Colonic mucosa (tissue), 4 donors: ENCODE measurements around the gene HMG20A. TPM values are rescaled to one million over a fixed set of nuclear protein-coding genes. Genes with fewer than 3 reads are reported as not detected.
A peak's percentile ranks its signal among the peaks of the same experiment; 100 is the strongest.

Experiments
- DNase-seq: peaks from one replicate; pipeline ENCODE4 v3.0.0-alpha.2; 2020
- H3K27ac ChIP-seq: fragments of 200-600 bp; one replicate; pipeline ENCODE4 v1.8.0; 2021
- H3K27me3 ChIP-seq: fragments of 200-600 bp; one replicate; pipeline ENCODE4 v1.8.0; 2021
- H3K36me3 ChIP-seq: fragments of 200-600 bp; one replicate; pipeline ENCODE4 v1.8.0; 2021
- H3K4me1 ChIP-seq: fragments of 200-600 bp; one replicate; pipeline ENCODE4 v1.8.0; 2021; ENCODE audit warnings: mild to moderate bottlenecking
- H3K4me3 ChIP-seq: fragments of 200-600 bp; one replicate; pipeline ENCODE4 v1.8.0; 2021
- H3K9ac ChIP-seq, 2 donors: one replicate each; pipeline ENCODE4 v1.7.0; 2013; ENCODE audit warnings: control low read depth in 2 of 2, low read depth in 2 of 2, low read length in 2 of 2
- H3K9me3 ChIP-seq: fragments of 200-600 bp; one replicate; pipeline ENCODE4 v1.8.0; 2021
- CTCF ChIP-seq: fragments of 200-600 bp; IDR thresholded peaks from one replicate; pipeline ENCODE4 v1.8.0; 2022; ENCODE audit warnings: antibody characterized with exemption, mild to moderate bottlenecking
- intact Hi-C: fragments of 100-400 bp; cut with DNase I; formaldehyde crosslinking; loops from one replicate; pipeline ENCODE4 v1.14.1; 2022
- total RNA-seq, 2 donors: library from RNA; stranded (reverse); fragmentation: NEBNext Ultra II Directional in 1 of 2; extraction: Animal tissue kit (Norgen Biotek cat#: 25700) in 1 of 2; gene quantifications; one replicate each; pipeline ENCODE4 v1.2.1, GENCODE V29; 2021
- donor health status: healthy.
- donor health status: DM: no; HTN: no; CAD: no.
- donor health status: DM: no; HTN: no; CAD: no.

HMG20A gene
- total RNA-seq, 2 donors from 2014 or later = 32.9 to 37.1 TPM

GRCh38 chr15:77495838-77496596 is 75.3 kb downstream of the HMG20A start:
- TF ChIP-seq CTCF = no peak
- no peaks in the 10 kb centered on the region for H3K36me3 ChIP-seq
- no peaks in the 10 kb centered on the region for H3K27me3 ChIP-seq
- H3K9ac ChIP-seq = no peak overlapping the region
- H3K4me3 ChIP-seq = no peak overlapping the region
- H3K9me3 ChIP-seq = no peaks in the 10 kb centered on the region
- intact Hi-C loops = loop anchor here (5.0 to 10.0 kb wide), 3 partner anchors 71 to 379 kb away; partner anchors contain the start of genes HMG20A and PEAK1
- H3K4me1 ChIP-seq = no peaks in the 10 kb centered on the region
- DNase-seq = no peak
- no peak overlapping the region for H3K27ac ChIP-seq

- peak overlapping the region in 1 of 2 donors; percentile 51 for H3K9ac ChIP-seq
- H3K4me1 ChIP-seq = no peaks in the 10 kb centered on the region
- no peaks in the 10 kb centered on the region for H3K9me3 ChIP-seq
- H3K4me3 ChIP-seq = no peak overlapping the region
- DNase-seq = peak; percentile 81
- no peaks in the 10 kb centered on the region for H3K27me3 ChIP-seq
- intact Hi-C loops = loop anchor here (5.0 to 10.0 kb wide), 3 partner anchors 72 to 379 kb away; partner anchors contain the start of genes HMG20A and PEAK1
- no peaks in the 10 kb centered on the region for H3K36me3 ChIP-seq
- H3K27ac ChIP-seq = no peak overlapping the region
- TF ChIP-seq CTCF = peak; percentile 90
These were observed 76.0 kb downstream of the HMG20A start for GRCh38 chr15:77496715-77497109.

GRCh38 chr15:77497110-77497737 is 76.5 kb downstream of the HMG20A start:
- intact Hi-C loops = loop anchor here (5.0 to 10.0 kb wide), 3 partner anchors 72 to 380 kb away; partner anchors contain the start of genes HMG20A and PEAK1
- no peaks in the 10 kb centered on the region for H3K9me3 ChIP-seq
- peak overlapping the region in 1 of 2 donors; percentile 51 for H3K9ac ChIP-seq
- TF ChIP-seq CTCF = no peak
- no peaks in the 10 kb centered on the region for H3K27me3 ChIP-seq
- H3K4me1 ChIP-seq = no peaks in the 10 kb centered on the region
- H3K4me3 ChIP-seq = no peak overlapping the region
- DNase-seq = no peak
- no peaks in the 10 kb centered on the region for H3K36me3 ChIP-seq
- no peak overlapping the region for H3K27ac ChIP-seq

GRCh38 chr15:77497942-77498361 is 77.3 kb downstream of the HMG20A start:
- no peaks in the 10 kb centered on the region for H3K27me3 ChIP-seq
- H3K27ac ChIP-seq = no peak overlapping the region
- TF ChIP-seq CTCF = no peak
- no peaks in the 10 kb centered on the region for H3K9me3 ChIP-seq
- no peak overlapping the region for H3K4me3 ChIP-seq
- intact Hi-C loops = loop anchor here (5.0 to 10.0 kb wide), 3 partner anchors 73 to 381 kb away; partner anchors contain the start of genes HMG20A and PEAK1
- no peak overlapping the region for H3K9ac ChIP-seq
- no peaks in the 10 kb centered on the region for H3K4me1 ChIP-seq
- no peaks in the 10 kb centered on the region for H3K36me3 ChIP-seq
- DNase-seq = no peak

DNA sequence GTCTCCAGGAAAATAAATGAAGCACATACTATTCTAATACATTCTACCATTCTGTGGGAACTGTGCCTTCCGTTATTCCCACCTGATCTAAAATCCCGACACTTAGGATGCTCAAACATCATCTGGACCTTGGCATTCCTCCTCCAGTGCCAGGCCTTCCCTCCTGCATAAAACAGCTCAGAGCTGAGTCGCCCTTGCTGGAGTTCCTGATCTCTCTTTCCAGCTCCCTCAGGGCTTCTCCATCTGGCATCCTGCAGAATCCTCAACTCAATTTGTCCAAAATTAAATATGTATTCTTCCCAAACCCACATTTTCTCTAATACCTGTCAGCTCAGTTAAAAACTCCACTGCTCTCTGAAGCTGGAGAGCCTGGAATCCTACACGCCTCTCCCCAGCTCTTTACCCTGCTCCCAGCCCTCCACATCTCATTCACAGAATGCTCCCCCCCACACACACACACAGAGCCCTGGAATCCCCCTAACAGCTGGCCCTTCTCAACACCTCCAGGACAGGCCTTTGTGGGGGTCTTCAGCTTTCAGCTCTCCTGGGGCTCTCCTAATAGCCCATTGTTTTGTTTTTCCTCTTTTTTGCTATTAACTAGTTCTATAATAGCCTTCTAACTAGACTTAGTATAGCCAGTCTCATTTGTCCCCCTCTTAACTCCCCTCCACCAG is 78.5 kb downstream of the HMG20A start:
- H3K4me3 ChIP-seq = no peak overlapping the region
- H3K27me3 ChIP-seq = no peaks in the 10 kb centered on the region
- intact Hi-C loops = loop anchor here (5.0 to 10.0 kb wide), 3 partner anchors 74 to 382 kb away; partner anchors contain the start of genes HMG20A and PEAK1
- no peak overlapping the region for H3K27ac ChIP-seq
- no peaks in the 10 kb centered on the region for H3K36me3 ChIP-seq
- no peak for TF ChIP-seq CTCF
- no peaks in the 10 kb centered on the region for H3K4me1 ChIP-seq
- DNase-seq = no peak
- H3K9me3 ChIP-seq = no peaks in the 10 kb centered on the region
- H3K9ac ChIP-seq = no peak overlapping the region
